Fibroblast of skin of left quadriceps (primary cell): ENCODE measurements around the gene TELO2.
A peak's percentile ranks its signal among the peaks of the same experiment; 100 is the strongest.

Source experiments
- DNase-seq, 2 experiments: peaks; one replicate each; pipeline ENCODE4 v3.0.0-alpha.2; 2013; ENCODE audit warnings: low read depth in 2 of 2

TELO2 gene

DNA sequence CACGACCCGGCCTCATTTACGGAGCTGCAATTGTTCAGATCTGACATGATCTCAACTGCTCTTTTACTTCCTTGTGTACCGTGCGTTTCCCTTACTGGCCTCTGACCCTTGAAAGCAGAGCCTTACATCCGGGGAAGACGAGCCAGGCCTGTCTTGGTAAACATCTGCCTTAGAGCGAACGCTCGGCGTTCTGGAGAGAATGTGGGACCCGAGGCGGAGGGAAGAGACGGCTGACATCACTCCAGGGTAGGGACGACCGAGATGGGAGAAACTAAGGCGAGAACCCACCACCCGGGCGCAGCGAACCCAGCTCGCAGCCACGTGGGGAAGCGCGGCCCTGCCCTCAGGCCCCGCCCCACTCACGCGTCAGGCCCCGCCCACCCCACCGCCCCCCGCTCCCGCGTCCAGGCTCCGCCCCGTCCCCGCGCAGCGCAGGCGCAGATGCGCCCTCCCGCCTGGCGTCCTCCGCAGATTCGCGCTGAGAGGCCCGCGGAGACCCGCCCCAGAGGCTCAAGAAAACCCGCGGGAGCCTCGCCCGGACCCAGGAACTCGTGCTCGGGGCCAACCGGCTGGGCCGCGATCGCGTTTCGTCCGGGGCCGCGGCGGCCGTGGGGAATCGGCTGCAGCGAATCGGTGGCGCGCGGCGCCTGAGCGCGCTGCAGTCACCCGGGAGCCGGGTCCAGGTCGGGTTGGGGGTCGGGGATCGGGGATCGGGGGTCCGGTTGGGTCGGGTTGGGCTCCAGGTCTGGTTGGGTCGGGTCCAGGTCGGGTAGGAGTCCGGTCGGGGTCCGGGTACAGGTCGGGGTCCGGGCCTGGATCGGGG is at the start of gene TELO2:
TSS of gene TELO2 (plus strand) at position 438 of the 823 bp plus-strand sequence. CDS start 922 bp downstream, outside the sequence.
- peak; percentile 51 to 53 for DNase-seq

DNA sequence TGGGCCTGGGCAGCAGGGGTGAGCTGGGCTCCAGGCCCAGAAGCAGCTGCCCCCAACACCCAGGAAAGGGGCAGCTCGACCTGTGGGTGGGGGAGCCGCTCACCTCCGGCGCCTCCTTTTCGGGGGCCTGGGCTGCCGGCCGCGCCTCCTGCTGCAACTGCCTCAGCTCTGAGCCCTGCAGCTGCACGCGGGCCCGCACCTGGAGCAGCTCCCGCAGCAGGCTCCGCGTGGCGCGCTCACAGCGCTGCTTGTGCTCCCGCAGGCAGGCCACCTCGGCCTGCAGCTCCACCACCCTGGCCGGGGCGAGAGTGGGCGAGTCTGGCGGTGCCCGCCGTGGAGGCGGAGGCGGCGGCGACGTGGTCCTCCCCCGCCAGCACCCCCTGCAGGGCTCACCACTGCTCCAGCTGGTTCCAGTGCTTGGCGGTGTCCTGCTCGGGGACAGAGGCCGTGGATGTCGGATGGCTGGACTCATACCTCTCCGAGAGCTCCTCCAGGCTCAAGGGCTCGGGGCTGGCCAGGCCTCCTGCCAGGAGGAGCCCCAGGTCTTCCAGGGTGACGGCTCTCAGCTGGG is 49.7 kb upstream of the TELO2 start:
- no peak for DNase-seq

- DNase-seq, result no peak
These were observed 49.0 kb upstream of the TELO2 start, which contains the start of gene CCDC154 for GRCh38 chr16:1443980-1444729. TSS of gene CCDC154 (minus strand) at chr16:1444556. CDS start at chr16:1444322, 234 bp downstream.

- DNase-seq, result no peak
These were observed 48.2 kb upstream of the TELO2 start for GRCh38 chr16:1444730-1445517.

GRCh38 chr16:1445518-1446203 is 47.5 kb upstream of the TELO2 start:
- DNase-seq, result no peak

GRCh38 chr16:1446296-1447080 is 46.7 kb upstream of the TELO2 start:
- DNase-seq, result no peak

DNA sequence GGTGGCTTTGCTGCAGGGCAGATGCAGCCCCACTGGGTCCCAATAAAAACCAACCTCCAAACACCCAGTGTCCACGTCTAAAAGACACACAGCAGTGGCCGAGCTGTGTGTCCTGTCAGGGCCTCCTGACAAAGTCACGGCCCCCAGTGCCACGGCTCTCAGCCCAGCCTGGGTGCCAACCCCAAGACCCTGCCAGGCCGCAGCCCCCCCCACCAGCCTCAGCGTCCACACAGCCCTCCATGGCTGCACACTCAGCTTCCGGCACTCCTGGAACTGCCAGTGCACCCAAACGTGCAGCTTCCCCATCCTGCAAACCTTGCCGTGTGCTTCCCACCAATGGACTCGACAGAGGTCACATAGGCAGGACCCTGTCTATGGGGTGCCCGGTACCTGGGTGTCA is 45.2 kb upstream of the TELO2 start:
- DNase-seq, result no peak

- no peak for DNase-seq
These were observed 44.5 kb upstream of the TELO2 start for GRCh38 chr16:1448536-1449116.

GRCh38 chr16:1449201-1449788 is 43.9 kb upstream of the TELO2 start:
- DNase-seq, result no peak

GRCh38 chr16:1450218-1450617 is 42.9 kb upstream of the TELO2 start:
- DNase-seq, result no peak

DNA sequence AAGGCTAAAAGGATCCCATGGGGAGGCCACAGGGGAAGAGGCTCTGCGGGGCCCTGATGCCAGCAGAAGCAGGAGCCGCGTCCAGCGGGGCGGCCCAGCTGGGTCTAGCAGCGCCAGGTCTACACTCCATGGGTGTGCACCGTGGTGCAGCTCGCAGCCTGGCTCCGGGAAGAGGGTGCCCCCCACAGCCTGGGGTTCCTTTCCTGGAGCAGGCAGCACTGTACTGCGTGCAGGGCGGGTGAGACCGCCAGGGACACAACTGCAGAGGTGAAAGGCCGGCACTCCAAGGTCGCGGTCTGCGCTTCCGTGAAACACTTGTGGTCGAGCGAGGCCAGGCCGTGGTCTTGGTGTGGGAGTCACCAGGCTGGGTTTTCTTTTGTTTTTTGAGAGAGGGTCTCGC is 42.3 kb upstream of the TELO2 start:
- no peak for DNase-seq

DNA sequence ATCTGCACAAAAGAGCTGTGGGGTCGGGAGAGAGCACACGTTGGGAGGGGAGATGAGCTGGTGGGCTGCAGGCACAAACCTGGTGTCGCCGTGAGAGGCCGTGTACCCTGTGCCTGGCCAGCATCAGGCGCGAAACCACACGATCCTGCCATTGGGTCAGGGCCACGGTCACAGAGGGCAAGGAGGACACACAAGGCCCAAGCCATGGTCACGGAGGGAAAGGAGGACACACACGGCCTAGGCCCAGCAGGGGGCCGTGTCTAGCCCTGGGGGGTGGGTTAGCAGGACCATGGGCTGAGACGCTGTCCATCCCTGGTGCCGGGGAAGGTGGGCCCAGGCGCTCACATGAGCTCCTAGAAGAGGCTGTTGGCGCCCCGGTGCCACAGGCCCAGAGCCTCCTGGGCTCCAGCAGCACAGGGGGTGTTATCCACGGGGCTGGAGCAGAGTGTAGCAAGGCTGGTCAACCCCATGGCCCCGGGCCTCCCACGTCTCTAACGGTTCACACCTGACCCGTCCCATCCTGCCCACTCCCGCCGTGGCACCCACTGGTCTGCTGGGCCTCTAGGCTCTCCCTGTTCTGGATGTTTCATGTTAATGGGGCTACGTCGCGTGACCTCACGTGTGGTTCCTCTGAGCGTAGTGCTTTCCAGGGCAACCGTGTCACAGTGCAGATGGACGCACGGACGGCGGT is 41.3 kb upstream of the TELO2 start:
- DNase-seq, result no peak

DNA sequence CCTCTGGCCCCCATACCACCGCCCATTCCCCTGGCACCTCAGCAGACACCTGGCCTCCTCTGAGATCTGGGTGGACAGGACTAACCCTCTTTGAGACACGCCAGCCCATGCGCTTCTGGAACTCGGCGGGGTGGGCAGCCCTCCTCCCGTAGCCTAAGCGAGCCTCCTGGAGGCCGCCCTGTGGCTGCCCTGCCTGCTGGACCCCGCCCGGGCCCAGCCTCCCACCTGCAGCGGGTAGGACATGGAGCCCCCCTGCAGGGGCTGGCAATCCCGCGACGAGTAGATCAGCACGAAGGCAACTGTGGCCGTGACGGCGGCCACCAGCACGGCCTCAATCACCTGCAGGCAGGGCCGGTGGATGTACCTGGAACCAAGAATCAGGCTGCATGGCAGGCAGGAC is 40.6 kb upstream of the TELO2 start:
- no peak for DNase-seq

DNA sequence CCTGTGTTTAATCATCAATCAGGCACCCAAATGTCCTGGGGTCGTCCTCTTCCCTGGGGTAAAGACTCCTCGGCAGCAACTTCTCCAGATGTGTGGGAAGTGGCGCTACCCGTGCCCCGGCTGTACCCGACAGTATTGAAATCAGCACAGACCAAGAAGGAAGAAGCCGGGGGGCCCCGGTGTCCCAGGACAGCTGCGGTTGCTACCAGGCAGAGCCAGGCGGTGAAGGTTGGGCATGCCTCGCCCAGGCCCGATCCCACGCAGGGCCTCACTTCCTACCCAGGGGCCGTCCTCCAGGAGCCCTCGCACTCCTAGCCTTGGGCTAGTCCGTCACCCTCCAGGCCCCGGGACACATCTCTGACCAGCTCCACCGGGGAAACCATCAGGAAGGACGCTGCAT is 39.8 kb upstream of the TELO2 start:
- no peak for DNase-seq

- no peak for DNase-seq
These were observed 38.6 kb upstream of the TELO2 start for GRCh38 chr16:1454561-1454960.

GRCh38 chr16:1455190-1456171 is 37.7 kb upstream of the TELO2 start:
- DNase-seq, result no peak

DNA sequence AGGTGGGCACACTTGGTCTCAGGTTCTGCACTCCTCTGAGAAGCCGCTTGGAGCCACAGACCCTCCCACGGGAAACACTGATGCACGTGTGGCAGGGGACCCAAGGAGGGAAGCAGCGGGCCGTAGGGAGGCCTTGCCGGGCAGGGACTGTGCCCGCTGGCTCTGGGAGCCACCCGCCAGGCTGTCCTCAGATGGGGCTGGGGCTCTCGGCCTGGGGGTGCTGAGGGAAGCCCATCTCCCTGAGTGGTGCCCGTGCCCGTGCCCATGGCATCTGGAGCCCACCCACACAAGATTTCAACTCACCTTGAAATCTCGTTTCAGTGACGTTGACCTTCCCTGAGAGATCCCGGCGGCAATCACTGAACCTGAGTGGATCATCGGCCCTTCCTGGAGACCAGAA is 36.2 kb upstream of the TELO2 start:
- DNase-seq, result no peak
